Glomerular visceral epithelial cell (primary cell): Measurements from ENCODE around the gene OVCH2.

ENCODE experiments used
- DNase-seq: peaks from one replicate; pipeline ENCODE4 v3.0.0-alpha.2; 2016; ENCODE audit errors: extremely low spot score

The OVCH2 gene

DNA sequence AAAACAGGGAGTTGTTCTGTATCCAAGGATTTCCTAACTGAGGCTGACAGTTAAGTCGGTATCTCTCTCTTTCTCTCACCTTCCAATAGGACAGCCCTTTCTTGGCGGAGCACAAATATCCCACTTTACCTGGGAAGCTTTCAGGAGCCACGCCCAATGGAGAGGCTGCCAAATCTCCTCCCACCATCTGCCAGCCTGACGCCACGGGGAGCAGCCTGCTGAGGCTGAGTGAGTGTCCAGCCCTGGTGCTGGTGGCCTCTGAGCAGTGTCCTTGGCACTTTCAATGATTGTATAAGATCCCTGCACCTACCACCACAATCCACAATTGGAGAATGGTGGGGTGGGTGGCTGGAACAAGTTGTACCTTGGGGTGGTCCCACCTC, 66.6 kb downstream of the OVCH2 start:
- no peak for DNase-seq
